Prostate gland (tissue), 2 donors: ENCODE results near the gene ZNF66.

Experiments used
- POLR2A ChIP-seq: fragments of 450-650 bp; IDR thresholded peaks from one replicate; pipeline ENCODE4 v1.6.1; 2016; ENCODE audit warnings: antibody characterized with exemption, mild to moderate bottlenecking
- POLR2AphosphoS5 ChIP-seq: sonication (generic); formaldehyde crosslinking; IDR thresholded peaks from one replicate; pipeline ENCODE4 v1.6.1; 2017; ENCODE audit warnings: antibody characterized with exemption
- TF ChIP-seq, protein P1 (sequence below), 4 experiments: fragments of 200-600 bp in 2 of 4; fragments of 450-650 bp in 2 of 4; sonication (generic) in 2 of 4; IDR thresholded peaks; 1 replicate in 3 of 4; 2 replicates in 1 of 4; pipeline ENCODE4 v1.5.1; 2016 to 2019; ENCODE audit warnings: antibody characterized with exemption in 4 of 4, mild to moderate bottlenecking in 2 of 4, moderate library complexity in 2 of 4

- TF ChIP-seq, protein P1, sequence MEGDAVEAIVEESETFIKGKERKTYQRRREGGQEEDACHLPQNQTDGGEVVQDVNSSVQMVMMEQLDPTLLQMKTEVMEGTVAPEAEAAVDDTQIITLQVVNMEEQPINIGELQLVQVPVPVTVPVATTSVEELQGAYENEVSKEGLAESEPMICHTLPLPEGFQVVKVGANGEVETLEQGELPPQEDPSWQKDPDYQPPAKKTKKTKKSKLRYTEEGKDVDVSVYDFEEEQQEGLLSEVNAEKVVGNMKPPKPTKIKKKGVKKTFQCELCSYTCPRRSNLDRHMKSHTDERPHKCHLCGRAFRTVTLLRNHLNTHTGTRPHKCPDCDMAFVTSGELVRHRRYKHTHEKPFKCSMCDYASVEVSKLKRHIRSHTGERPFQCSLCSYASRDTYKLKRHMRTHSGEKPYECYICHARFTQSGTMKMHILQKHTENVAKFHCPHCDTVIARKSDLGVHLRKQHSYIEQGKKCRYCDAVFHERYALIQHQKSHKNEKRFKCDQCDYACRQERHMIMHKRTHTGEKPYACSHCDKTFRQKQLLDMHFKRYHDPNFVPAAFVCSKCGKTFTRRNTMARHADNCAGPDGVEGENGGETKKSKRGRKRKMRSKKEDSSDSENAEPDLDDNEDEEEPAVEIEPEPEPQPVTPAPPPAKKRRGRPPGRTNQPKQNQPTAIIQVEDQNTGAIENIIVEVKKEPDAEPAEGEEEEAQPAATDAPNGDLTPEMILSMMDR (IDR thresholded peaks at IDR 0.05) = no peak
- TF ChIP-seq POLR2A (no peak), POLR2AphosphoS5 (no peak)
Measured at GRCh38 chr19:20840371-20840770, 64.3 kb downstream of the ZNF66 start.
